Skeletal muscle tissue (tissue), 4 donors: Measurements from ENCODE around the gene MEG3. TPM values are rescaled to one million over a fixed set of nuclear protein-coding genes. Genes with fewer than 3 reads are reported as not detected.

Source experiments
- H3K27ac ChIP-seq: one replicate; pipeline ENCODE4 v1.7.0; 2013; ENCODE audit warnings: mild to moderate bottlenecking, low read depth, low read length, inconsistent platforms
- H3K27me3 ChIP-seq, 3 donors: one replicate each; pipeline ENCODE4 v1.7.0; 2013; ENCODE audit warnings: low read length in 3 of 3; ENCODE audit not compliant: control insufficient read depth in 3 of 3, insufficient read depth in 3 of 3
- H3K36me3 ChIP-seq, 3 donors: one replicate each; pipeline ENCODE4 v1.7.0; 2013; ENCODE audit warnings: low read length in 3 of 3; ENCODE audit not compliant: control insufficient read depth in 3 of 3, insufficient read depth in 3 of 3
- H3K4me1 ChIP-seq, 3 donors: one replicate each; pipeline ENCODE4 v1.7.0; 2013; ENCODE audit warnings: low read length in 3 of 3, mild to moderate bottlenecking in 3 of 3; ENCODE audit not compliant: control insufficient read depth in 3 of 3, insufficient read depth in 3 of 3
- H3K4me3 ChIP-seq, 3 donors: one replicate each; pipeline ENCODE4 v1.7.0; 2013; ENCODE audit warnings: low read length in 3 of 3
- H3K9ac ChIP-seq, 3 donors: one replicate each; pipeline ENCODE4 v1.7.0; 2013; ENCODE audit warnings: low read length in 3 of 3, mild to moderate bottlenecking in 3 of 3, moderate library complexity in 2 of 3, low read depth in 1 of 3
- H3K9me3 ChIP-seq, 3 donors: one replicate each; pipeline ENCODE4 v1.7.0; 2013; ENCODE audit warnings: low read length in 3 of 3; ENCODE audit not compliant: control insufficient read depth in 3 of 3
- total RNA-seq: library from RNA; depleted of rRNA; stranded (reverse); fragments of >200 nt; gene quantifications from one replicate; pipeline ENCODE4 v1.2.3, GENCODE V29; 2014
- donor health status: Osteomylitis.

Gene MEG3
- total RNA-seq, 1 donor from 2014 or later = 587 TPM

- H3K4me3 ChIP-seq = no peak overlapping the region
- H3K27ac ChIP-seq = no peak overlapping the region
- peaks cover 0 to 4% (median 2%) of the 10 kb centered on the region in 3 donors for H3K4me1 ChIP-seq
- H3K9ac ChIP-seq = no peak overlapping the region
- no peaks in the 10 kb centered on the region for H3K9me3 ChIP-seq
- peaks cover 3 to 29% (median 17%) of the 10 kb centered on the region in 3 donors for H3K27me3 ChIP-seq
- no peaks in the 10 kb centered on the region for H3K36me3 ChIP-seq
These were observed 42.9 kb downstream of the MEG3 start for GRCh38 chr14:100868621-100869370.

GRCh38 chr14:100871234-100872186 lies 45.6 kb downstream of the MEG3 start:
- Histone ChIP-seq H3K9ac (no peak overlapping the region), H3K36me3 (no peaks in the 10 kb centered on the region), H3K4me3 (no peak overlapping the region), H3K9me3 (no peaks in the 10 kb centered on the region), H3K27me3 (peaks cover 11 to 40% (median 33%) of the 10 kb centered on the region in 3 donors), H3K27ac (no peak overlapping the region), H3K4me1 (no peaks in the 10 kb centered on the region)

DNA sequence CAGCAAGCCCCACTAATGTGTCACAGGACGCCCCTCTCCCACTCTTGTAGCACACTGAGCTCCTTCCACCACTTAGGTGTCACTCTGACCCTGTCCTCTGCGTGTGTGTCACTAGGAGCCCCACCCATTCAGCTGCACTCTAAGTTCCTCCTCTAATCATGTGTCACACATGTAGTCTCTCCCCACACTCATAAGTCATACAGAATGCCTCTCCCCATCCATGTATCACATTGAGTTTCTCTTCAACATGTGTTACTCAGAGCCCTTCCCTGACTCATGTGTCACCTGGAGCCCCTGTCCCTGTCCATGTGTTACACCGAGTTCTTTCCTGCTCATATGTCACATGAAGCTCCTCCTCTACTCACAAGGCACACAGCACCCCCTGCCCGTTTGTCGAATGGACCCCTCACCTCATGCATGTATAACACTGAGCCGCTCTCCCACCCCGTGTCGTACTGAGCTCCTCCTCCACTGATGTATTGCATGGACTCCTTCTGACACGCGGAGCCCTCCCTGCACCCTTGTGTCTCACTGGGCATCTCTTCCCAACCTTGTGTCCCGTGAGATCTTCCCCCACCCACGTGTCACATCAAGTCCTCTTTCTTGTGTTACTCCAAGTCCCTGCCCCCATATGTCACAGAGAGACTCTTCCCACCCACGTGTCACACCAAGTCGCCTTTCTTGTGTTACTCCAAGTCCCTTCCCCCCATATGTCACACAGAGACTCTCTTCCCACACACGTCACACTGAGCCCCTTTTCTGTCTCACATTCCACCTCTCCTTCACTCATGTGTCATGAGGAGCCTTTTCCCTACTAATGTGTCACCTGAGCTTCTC lies 46.6 kb downstream of the MEG3 start:
- H3K36me3 ChIP-seq = no peaks in the 10 kb centered on the region
- no peak overlapping the region for H3K4me3 ChIP-seq
- no peaks in the 10 kb centered on the region for H3K9me3 ChIP-seq
- no peak overlapping the region for H3K9ac ChIP-seq
- peaks cover 8 to 31% (median 29%) of the 10 kb centered on the region in 3 donors for H3K27me3 ChIP-seq
- H3K27ac ChIP-seq = no peak overlapping the region
- no peaks in the 10 kb centered on the region for H3K4me1 ChIP-seq

DNA sequence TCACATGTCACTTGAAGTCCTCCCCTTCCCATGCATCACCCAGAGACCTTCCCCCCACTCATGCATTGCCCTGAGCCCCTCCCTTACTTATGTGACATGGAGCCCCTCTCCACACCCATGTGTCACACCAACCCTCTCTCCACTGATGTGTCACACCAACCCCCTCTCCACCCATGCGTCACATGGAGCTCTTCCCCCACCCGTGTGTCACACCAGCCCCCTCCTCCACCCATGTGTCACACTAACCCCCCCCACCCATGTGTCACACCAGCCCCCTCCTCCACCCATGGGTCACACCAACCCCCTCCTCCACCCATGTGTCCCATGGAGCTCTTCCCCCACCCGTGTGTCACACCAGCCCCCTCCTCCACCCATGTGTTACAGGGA lies 47.2 kb downstream of the MEG3 start:
- peaks cover 14 to 37% (median 31%) of the 10 kb centered on the region in 3 donors for H3K27me3 ChIP-seq
- H3K4me3 ChIP-seq = no peak overlapping the region
- H3K9me3 ChIP-seq = no peaks in the 10 kb centered on the region
- H3K27ac ChIP-seq = no peak overlapping the region
- H3K9ac ChIP-seq = no peak overlapping the region
- no peaks in the 10 kb centered on the region for H3K36me3 ChIP-seq
- H3K4me1 ChIP-seq = no peaks in the 10 kb centered on the region

GRCh38 chr14:100874051-100874410 lies 48.1 kb downstream of the MEG3 start:
- no peaks in the 10 kb centered on the region for H3K36me3 ChIP-seq
- no peak overlapping the region for H3K4me3 ChIP-seq

GRCh38 chr14:100874411-100875091 lies 48.6 kb downstream of the MEG3 start:
- no peaks in the 10 kb centered on the region for H3K9me3 ChIP-seq
- peaks cover 23 to 45% (median 35%) of the 10 kb centered on the region in 3 donors for H3K27me3 ChIP-seq
- no peak overlapping the region for H3K4me3 ChIP-seq
- H3K27ac ChIP-seq = no peak overlapping the region
- H3K4me1 ChIP-seq = no peaks in the 10 kb centered on the region
- no peak overlapping the region for H3K9ac ChIP-seq
- H3K36me3 ChIP-seq = no peaks in the 10 kb centered on the region

More at GRCh38 chr14:100874051-100874410, 48.1 kb downstream of the MEG3 start:
- H3K27ac ChIP-seq = no peak overlapping the region
- H3K9me3 ChIP-seq = no peaks in the 10 kb centered on the region
- no peaks in the 10 kb centered on the region for H3K4me1 ChIP-seq
- H3K27me3 ChIP-seq = peaks cover 22 to 45% (median 32%) of the 10 kb centered on the region in 3 donors
- H3K9ac ChIP-seq = no peak overlapping the region

GRCh38 chr14:100875126-100875525 lies 49.2 kb downstream of the MEG3 start:
- Histone ChIP-seq H3K27ac (no peak overlapping the region), H3K4me1 (no peaks in the 10 kb centered on the region), H3K9ac (no peak overlapping the region), H3K9me3 (no peaks in the 10 kb centered on the region), H3K4me3 (no peak overlapping the region), H3K36me3 (no peaks in the 10 kb centered on the region), H3K27me3 (peaks cover 23 to 45% (median 35%) of the 10 kb centered on the region in 3 donors)

GRCh38 chr14:100875861-100876590 lies 50.1 kb downstream of the MEG3 start:
- H3K27me3 ChIP-seq = peaks cover 23 to 45% (median 35%) of the 10 kb centered on the region in 3 donors

More at GRCh38 chr14:100875861-100876590, 50.1 kb downstream of the MEG3 start:
- H3K36me3 ChIP-seq = no peaks in the 10 kb centered on the region
- no peak overlapping the region for H3K4me3 ChIP-seq
- H3K27ac ChIP-seq = no peak overlapping the region
- no peaks in the 10 kb centered on the region for H3K4me1 ChIP-seq
- no peaks in the 10 kb centered on the region for H3K9me3 ChIP-seq
- H3K9ac ChIP-seq = no peak overlapping the region
